Activated CD4-positive, alpha-beta T cell treated with anti-CD3 and anti-CD28 coated beads for 48 hours (primary cell): ENCODE results near the gene CYB5RL.

Experiments used
- DNase-seq: peaks from one replicate; pipeline ENCODE4 v3.0.0-alpha.2; 2020

The CYB5RL gene

GRCh38 chr1:54157401-54157800 is 42.4 kb downstream of the CYB5RL start:
- no peak for DNase-seq

- DNase-seq = no peak
These were observed 42.8 kb downstream of the CYB5RL start for GRCh38 chr1:54156986-54157385.

- no peak for DNase-seq
These were observed 43.6 kb downstream of the CYB5RL start for GRCh38 chr1:54156201-54156600.

GRCh38 chr1:54153535-54154439 is 46.0 kb downstream of the CYB5RL start:
- DNase-seq = no peak

GRCh38 chr1:54152696-54153095 is 47.1 kb downstream of the CYB5RL start, which contains the start of gene CDCP2:
CDCP2 (minus strand) TSS chr1:54153000; CDS start chr1:54152922, 78 bp downstream.
- DNase-seq = no peak

GRCh38 chr1:54151013-54151412 is 48.8 kb downstream of the CYB5RL start:
- no peak for DNase-seq
